ENCODE results near the gene ST3GAL2.
A peak's percentile ranks its signal among the peaks of the same experiment; 100 is the strongest.

The ST3GAL2 gene

GRCh38 chr16:70437582-70438557, 1.0 kb downstream of the ST3GAL2 start:
- peak; percentile 48 for DNase-seq

DNA sequence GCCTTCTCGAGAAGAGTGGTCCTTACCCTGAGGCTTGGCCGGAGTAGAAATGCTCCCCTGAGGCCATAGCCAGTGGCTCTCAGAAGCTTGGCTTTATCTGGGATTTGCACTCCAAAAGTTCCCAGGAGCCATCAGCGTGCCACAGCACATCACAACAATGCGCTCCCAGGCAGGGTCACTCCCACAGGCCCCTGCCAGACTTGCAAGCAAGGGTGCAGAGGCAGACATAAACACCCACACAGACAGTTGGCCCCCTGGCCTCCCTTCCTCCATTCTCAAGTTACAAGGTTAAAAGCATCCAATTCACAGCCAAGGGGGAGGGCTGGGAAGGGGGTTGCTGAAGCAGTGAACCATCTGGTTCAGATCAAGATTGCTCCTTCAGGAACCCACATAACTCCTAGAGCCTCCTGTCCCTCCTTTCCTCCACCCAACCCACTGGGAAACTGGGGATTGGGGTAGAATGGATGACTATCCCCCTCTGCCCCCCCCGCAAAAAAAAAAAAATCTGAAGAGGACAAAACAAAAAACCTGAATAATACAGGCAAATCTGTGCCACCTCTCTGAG, 1.8 kb downstream of the ST3GAL2 start:
- peak; percentile 96 for DNase-seq

- DNase-seq: no peak
Measured at GRCh38 chr16:70434484-70435260, 4.2 kb downstream of the ST3GAL2 start.

GRCh38 chr16:70433458-70434103, 5.3 kb downstream of the ST3GAL2 start:
- DNase-seq: peak; percentile 78

GRCh38 chr16:70432723-70433457, 6.0 kb downstream of the ST3GAL2 start:
- DNase-seq: no peak

- DNase-seq: no peak
Measured at GRCh38 chr16:70432356-70432722, 6.6 kb downstream of the ST3GAL2 start.

- no peak for DNase-seq
Measured at GRCh38 chr16:70430667-70431536, 8.0 kb downstream of the ST3GAL2 start.

- no peak for DNase-seq
Measured at GRCh38 chr16:70429888-70430666, 8.8 kb downstream of the ST3GAL2 start.

DNA sequence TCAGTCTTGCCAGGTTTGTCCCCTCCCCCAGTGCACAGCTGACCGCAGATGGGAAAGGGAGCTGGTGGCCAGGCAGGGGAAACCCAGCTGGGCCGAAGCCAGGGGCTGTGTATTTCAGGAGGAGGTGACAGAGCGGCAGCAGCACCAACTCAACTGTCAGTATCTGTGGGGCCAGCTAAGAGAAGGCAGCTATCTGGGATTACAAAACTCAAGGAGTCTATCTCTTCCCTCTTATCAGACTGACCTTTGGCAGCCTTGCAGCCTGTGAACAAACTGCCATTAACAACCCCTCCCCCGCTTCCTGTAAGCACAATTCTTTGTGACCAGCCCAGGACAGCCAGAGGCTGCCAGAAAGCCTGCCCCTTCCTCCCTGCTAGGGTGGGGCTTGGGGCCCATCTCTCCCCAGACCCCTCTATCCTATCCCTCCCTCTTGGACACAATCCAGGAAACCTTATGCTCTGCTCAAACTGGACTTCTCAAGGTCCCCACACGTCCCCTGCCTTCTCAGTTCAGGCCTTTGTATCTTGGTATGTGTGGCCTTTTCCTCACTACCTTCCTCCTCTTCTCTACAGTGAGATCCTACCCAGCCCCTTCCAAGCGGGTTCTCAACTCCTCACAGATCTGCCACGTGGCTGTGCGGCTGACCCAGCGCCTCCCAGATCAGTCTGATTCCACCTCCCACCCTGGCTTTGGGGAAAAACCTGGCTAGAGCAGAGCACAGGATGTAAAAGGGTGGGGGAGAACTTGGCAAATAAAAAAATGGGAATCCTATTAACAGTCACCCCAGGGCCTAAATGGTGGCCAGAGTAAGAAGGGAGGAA, 10.5 kb downstream of the ST3GAL2 start:
- DNase-seq: peak; percentile 92

GRCh38 chr16:70427786-70428177, 11.1 kb downstream of the ST3GAL2 start:
- DNase-seq: no peak

DNA sequence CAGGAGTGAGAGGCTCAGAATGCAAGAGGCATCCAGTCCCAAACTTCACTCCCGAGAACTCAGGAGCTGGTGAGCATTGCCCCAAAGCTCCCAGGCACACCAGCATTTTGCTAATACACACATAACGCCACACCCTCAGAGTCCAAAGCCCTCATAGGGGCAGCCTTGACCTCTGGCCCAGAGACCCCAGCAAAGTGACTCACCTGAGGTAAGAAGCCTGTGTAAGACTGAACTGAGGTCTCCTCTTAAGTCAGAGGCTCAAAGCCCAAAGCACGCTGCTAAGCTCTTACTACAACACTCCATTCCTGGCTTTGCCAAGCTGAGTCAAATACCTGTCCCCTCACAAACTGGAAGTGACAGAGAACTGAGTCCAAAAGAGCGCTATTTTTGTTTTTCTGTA, 16.4 kb downstream of the ST3GAL2 start:
- DNase-seq: no peak

DNA sequence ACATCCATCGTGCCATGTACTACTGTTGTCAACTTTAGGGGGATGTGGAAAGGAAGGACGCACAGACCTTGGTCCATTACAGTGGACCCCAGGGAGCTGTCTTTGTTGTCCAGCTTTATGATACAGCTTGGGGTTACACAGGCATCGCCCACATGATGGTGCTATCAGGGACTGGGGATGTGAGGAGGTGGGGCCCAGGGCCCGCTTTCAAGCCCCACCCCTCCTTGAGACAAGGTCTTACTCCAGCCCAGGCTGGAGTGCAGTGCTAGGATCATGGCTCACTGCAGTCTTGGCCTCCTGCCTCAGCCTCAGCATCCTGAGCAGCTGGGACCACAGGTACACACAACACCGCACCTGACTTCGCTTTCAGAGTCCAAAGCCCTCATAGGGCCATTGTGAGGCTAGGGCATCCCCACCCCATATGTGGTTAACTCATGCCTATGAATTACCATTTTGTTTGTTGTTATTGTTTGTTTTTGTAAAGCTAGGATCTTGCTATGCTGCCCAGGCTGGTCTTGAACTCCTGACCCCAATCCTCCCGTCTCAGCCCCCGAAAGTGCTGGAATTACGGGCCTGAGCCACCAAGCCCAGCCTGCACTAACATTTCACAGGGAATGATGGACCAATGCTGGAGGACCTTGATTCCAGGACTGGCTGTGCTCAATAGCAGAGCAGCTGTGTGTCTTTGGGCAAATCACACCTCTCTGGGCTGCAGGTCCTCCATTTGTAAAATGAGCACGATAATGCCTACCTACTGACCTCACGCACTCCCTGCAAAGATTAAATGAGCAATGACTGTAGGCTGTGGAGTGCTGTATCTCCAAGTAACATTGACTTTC, 17.2 kb downstream of the ST3GAL2 start:
- no peak for DNase-seq

- DNase-seq: no peak
Measured at GRCh38 chr16:70421014-70421413, 17.9 kb downstream of the ST3GAL2 start.

DNA sequence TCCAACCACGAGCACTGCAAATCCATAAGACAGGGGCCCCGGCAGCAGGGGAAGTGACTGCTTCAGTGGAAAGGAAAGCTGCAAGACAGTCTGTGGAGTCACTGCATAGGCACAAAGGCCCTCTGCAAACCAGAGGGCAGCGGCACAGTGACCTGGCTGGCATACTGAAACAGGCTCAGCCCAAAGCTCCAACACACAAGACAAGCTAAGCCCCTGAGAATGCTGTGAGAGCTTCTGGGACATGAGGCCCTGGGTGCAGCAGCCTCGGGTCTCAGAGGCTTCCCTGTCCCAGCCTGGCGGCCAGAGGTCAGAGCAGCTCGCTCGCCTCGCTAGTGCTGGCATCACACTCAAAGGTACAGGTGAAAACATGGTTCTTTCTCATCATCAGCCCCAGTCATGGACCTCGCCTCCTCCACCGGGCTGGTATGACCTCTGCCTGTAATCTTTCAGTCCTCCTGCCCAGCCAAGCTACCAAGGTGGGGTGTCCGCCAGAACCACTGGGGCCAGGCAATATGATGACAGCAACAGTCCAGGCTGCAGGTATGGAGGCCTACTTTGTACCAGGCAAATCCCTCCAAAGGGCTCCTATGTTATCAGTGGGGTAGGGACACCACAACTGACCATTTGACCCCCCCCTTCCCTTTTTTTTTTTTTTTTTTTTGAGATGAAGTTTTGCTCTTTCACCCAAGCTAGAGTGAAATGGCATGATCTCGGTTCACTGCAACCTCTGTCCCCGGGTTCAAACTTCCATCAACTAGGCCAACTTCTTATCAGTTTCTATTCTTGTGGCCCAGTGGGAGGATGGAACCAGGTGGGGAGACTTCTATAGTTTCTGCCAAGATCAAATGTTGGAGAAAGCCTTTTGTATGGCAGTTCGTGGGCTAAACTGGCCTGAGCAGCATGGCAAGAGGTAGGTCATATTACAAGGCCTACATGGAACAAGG, 19.2 kb downstream of the ST3GAL2 start:
- DNase-seq: no peak

DNA sequence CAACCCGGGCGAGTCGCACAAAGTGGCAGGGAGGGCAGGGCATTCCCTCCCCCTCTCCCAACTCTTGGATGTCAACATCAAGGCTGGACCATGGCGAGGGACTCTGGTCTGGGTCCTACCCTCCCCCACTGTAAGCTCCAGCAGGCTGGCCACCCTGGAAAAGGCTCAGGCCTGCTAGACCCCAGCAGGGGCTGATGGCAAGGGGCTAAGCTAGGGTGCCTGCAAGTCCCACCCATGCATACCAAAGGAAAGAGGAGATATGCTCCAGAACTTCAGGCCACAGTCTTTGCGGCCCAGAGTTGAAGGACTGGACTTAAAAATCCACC, 19.9 kb downstream of the ST3GAL2 start:
- no peak for DNase-seq

- DNase-seq: no peak
Measured at GRCh38 chr16:70418274-70418992, 20.5 kb downstream of the ST3GAL2 start.

- no peak for DNase-seq
Measured at GRCh38 chr16:70417661-70418060, 21.2 kb downstream of the ST3GAL2 start.
